Kidney capillary endothelial cell (primary cell): ENCODE data around the gene ANKAR.
"Not testable (repeated sequence)": the region's sequence is repeated elsewhere in the genome, so short reads cannot be mapped to it uniquely, and the experiment has no call there.

Source experiments
- DNase-seq: peaks from one replicate; pipeline ENCODE4 v3.0.0-alpha.2; 2018; ENCODE audit warnings: low spot score

Gene ANKAR

GRCh38 chr2:189709501-189710221 is 35.2 kb downstream of the ANKAR start:
- DNase-seq = no peak

- not testable (repeated sequence) for DNase-seq
Measured at GRCh38 chr2:189717593-189717992, 43.1 kb downstream of the ANKAR start.

DNA sequence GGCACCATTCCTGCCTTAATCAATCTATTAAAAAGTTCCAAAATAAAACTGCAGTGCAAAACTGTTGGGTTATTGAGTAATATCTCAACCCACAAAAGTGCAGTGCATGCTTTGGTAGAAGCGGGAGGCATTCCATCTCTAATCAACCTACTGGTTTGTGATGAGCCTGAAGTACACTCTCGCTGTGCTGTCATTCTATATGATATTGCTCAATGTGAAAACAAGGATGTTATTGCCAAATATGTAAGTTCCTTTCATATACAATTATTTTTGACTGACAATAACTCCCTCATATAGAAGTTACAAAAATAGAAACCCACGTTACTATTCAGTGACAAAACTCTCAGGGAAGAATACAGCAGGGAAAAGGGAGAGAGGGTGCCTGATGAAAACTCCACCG is 45.1 kb downstream of the ANKAR start:
- DNase-seq = no peak

- no peak for DNase-seq
Measured at GRCh38 chr2:189723192-189723591, 48.7 kb downstream of the ANKAR start.
